Measurements from ENCODE around the gene XYLT1. TPM values are rescaled to one million over a fixed set of nuclear protein-coding genes. Genes with fewer than 3 reads are reported as not detected.

The XYLT1 gene
- polyA plus RNA-seq, 1 of the 3 experiments (the other 2 are of a cell fraction) = 17.6 TPM

- no peak for TF ChIP-seq FOSL2 (IDR thresholded peaks at IDR 0.05; ENCODE audit: borderline replicate concordance, low read depth)
- no peak for TF ChIP-seq TCF12 (IDR thresholded peaks at IDR 0.05)
- TF ChIP-seq POLR2AphosphoS5 (IDR thresholded peaks at IDR 0.05; ENCODE audit: low read depth, low read length) = no peak
- no peak for TF ChIP-seq USF1 (IDR thresholded peaks at IDR 0.05; ENCODE audit: borderline replicate concordance, low read depth)
- no peak for TF ChIP-seq YY1 (IDR thresholded peaks at IDR 0.05; ENCODE audit: low read depth)
- TF ChIP-seq RFX5 (IDR thresholded peaks at IDR 0.05; ENCODE audit: low read length) = no peak
- TF ChIP-seq EZH2phosphoT487 (IDR thresholded peaks at IDR 0.05; ENCODE audit: borderline replicate concordance, low read depth) = no peak
Observed at GRCh38 chr16:17301184-17301583, 169.6 kb downstream of the XYLT1 start (continued).

- Histone ChIP-seq H3K27me3 (ENCODE audit: insufficient read depth) (no peaks in the 10 kb centered on the region), H3K4me1 (ENCODE audit: control insufficient read depth in 1 of 2, insufficient read depth in 2 of 2, low read depth in 1 of 2, low read length in 1 of 2) (peaks cover 0 to 35% of the 10 kb centered on the region in 2 experiments; a peak in 2 of 4 replicates), H4K20me1 (ENCODE audit: insufficient read depth) (peaks cover 99% of the 10 kb centered on the region), H2AFZ (ENCODE audit: low read depth) (no peak overlapping the region), H3K9me2 (no peaks in the 10 kb centered on the region), H3K36me3 (replicated peaks in 1 of 2; ENCODE audit: control insufficient read depth in 1 of 2, insufficient read depth in 2 of 2, low read length in 1 of 2) (peaks cover 0 to 9% of the 10 kb centered on the region in 2 experiments), H3K79me2 (ENCODE audit: insufficient read depth) (peaks cover 99% of the 10 kb centered on the region), H3K9ac (no peak overlapping the region), H3F3A (replicated peaks; ENCODE audit: insufficient read depth) (peaks cover 12% of the 10 kb centered on the region), H3K27ac (ENCODE audit: low read depth in 2 of 2, low read length in 1 of 2) (no peak overlapping the region), H3K4me3 (ENCODE audit: low read depth in 2 of 2, low read length in 1 of 2) (no peak overlapping the region), H3K9me3 (no peaks in the 10 kb centered on the region), H3K4me2 (no peak overlapping the region)
- no peak for DNase-seq
- TF ChIP-seq GABPA (IDR thresholded peaks at IDR 0.05; ENCODE audit: low read depth) (no peak), ELF1 (IDR thresholded peaks at IDR 0.05) (no peak), MXI1 (IDR thresholded peaks at IDR 0.05; ENCODE audit: low read depth, low read length) (no peak), MEF2A (IDR thresholded peaks at IDR 0.05; ENCODE audit: borderline replicate concordance, low read depth) (no peak), CHD2 (IDR thresholded peaks at IDR 0.05; ENCODE audit: low read length, partially characterized antibody) (no peak), TEAD4 (IDR thresholded peaks at IDR 0.05; ENCODE audit: borderline replicate concordance, insufficient read depth) (no peak), TCF12 (IDR thresholded peaks at IDR 0.05) (no peak), SIN3A (IDR thresholded peaks at IDR 0.05; ENCODE audit: borderline replicate concordance, low read depth, low read length) (no peak), USF2 (IDR thresholded peaks at IDR 0.05; ENCODE audit: borderline replicate concordance, low read depth, low read length) (no peak), RFX5 (IDR thresholded peaks at IDR 0.05; ENCODE audit: low read length) (no peak), RXRA (IDR thresholded peaks at IDR 0.05; ENCODE audit: borderline replicate concordance, low read depth) (no peak), NFIC (IDR thresholded peaks at IDR 0.05; ENCODE audit: borderline replicate concordance) (no peak), JUND (IDR thresholded peaks at IDR 0.05) (no peak)
- TF ChIP-seq, protein P1, sequence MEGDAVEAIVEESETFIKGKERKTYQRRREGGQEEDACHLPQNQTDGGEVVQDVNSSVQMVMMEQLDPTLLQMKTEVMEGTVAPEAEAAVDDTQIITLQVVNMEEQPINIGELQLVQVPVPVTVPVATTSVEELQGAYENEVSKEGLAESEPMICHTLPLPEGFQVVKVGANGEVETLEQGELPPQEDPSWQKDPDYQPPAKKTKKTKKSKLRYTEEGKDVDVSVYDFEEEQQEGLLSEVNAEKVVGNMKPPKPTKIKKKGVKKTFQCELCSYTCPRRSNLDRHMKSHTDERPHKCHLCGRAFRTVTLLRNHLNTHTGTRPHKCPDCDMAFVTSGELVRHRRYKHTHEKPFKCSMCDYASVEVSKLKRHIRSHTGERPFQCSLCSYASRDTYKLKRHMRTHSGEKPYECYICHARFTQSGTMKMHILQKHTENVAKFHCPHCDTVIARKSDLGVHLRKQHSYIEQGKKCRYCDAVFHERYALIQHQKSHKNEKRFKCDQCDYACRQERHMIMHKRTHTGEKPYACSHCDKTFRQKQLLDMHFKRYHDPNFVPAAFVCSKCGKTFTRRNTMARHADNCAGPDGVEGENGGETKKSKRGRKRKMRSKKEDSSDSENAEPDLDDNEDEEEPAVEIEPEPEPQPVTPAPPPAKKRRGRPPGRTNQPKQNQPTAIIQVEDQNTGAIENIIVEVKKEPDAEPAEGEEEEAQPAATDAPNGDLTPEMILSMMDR (IDR thresholded peaks at IDR 0.05) = no peak
- TF ChIP-seq, protein P2, sequence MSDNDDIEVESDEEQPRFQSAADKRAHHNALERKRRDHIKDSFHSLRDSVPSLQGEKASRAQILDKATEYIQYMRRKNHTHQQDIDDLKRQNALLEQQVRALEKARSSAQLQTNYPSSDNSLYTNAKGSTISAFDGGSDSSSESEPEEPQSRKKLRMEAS (IDR thresholded peaks at IDR 0.05; ENCODE audit: low read depth) = no peak
- WGBS (ENCODE audit: low lambda C conversion rate) = 87% methylated on average over 7 of the region's 7 CpGs
- ChIA-PET CTCF (interaction anchor here (0.9 kb wide), 1 partner anchor 439 kb away, joined by 3 read pairs; no protein-coding TSS in a partner anchor), POLR2A (no interaction called here)
Observed at GRCh38 chr16:17299790-17300189, 171.0 kb downstream of the XYLT1 start.

Data from SK-N-SH (cell line).